Fibroblast of skin of scalp (primary cell): ENCODE measurements around the gene TCF3.
"Not testable (repeated sequence)": the region's sequence is repeated elsewhere in the genome, so short reads cannot be mapped to it uniquely, and the experiment has no call there.

Source experiments
- DNase-seq: peaks from one replicate; pipeline ENCODE4 v3.0.0-alpha.2; 2013

TCF3 gene

DNA sequence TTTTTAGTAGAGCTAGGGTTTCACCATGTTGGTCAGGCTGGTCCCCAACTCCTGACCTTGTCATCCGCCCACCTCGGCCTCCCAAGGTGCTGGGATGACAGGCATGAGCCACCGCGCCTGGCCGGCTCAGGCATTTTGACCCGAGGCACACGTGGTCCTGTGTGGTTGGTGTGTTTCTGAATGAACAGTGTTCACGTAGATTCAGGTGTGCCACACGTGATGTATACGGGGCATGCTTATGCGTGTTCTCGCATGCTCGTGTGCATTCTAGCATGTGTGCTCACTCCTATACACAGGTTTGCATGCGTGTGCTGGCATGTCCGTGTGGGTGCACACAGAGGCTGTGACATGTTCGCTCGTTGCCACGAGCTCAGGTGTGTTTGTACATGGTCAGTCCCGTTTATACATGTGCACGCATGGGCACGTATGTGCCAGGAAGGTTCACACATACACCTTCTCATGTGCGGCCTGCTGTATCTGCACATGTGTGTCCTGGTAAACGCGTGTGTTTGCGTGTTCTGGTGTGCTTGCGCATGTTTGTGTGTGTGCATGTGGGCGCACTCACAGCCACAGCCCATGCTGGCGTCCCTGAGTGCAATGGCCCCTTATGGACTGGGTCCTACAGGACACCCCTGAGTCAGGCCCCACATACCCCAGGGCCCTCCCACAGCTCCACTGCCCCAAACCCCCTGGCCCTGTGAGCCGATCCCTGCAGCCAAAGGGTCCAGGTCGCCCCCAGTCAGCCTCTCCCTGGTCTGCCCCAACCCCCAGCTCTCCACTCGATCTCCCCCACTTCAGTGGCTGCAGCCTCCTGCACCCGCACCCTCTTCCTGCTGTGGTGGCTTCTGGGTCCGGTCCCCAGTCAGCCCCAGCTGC, 20.6 kb upstream of the TCF3 start:
- no peak for DNase-seq

DNA sequence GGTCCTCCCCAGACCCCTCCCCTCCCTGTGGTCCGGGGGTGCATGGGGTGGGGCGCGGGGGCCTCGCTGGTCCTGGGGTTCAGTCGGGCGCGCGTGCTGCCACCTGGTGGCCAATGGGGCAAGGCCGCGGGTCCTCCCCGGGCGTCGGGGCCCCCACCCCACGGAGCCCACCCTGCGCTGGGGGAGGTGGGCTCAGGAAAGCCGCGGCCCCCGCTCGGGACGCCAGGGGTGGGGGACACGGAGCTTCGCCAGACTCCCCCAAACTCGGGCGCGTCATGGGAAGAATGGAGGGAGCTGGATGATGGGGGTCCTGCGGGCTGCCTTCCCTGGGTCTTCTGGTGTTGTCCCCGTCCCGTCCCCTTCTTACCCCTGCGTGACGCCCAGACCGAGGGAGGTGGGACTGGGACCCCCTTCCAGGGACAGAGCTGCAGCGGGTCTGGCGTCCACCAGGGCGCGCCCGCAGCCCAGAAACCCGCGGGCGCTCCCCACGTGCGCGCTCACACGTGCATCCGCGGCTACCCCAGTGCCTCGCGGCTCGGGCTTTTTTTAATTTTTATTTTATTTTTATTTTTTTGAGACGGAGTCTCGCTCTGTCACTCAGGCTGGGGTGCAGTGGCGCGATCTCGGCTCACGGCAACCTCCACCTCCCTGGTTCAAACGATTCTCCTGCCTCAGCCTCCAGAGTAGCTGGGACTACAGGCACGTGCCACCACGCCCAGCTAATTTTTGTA, 19.8 kb upstream of the TCF3 start:
- peak; percentile 44 for DNase-seq

DNA sequence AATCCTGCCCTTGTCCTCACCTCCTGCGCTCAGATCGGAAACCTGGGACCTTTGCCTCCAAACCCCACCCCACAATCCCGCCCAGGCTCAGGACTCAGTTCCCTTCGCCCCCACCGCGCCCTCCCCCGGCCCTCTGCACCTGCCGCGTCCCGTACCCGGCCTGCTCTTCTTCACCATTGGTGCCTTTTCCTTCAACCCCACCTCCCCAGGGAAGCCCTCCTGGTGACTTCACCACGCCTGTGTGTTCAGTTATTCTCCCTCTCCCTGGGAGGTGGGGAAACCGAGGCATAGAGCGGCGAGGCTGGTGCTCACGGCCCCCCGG, 19.3 kb upstream of the TCF3 start:
- no peak for DNase-seq

DNA sequence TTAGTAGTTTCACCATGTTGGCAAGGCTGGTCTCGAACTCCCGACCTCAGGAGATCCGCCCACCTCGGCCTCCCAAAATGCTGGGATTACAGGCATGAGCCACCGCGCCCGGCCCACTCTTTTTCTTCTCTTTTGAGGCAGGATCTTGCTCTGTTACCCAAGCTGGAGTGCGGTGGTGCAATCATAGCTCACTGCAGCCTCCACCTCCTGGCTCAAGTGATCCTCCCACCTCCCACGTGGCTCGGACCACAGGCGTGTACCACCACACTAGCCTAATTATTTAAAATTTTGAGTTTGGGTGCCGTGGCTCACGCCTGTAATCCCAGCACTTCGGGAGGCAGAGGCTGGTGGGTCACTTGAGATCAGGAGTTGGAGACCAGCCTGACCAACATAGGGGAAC, 18.3 kb upstream of the TCF3 start:
- DNase-seq, result not testable (repeated sequence)

DNA sequence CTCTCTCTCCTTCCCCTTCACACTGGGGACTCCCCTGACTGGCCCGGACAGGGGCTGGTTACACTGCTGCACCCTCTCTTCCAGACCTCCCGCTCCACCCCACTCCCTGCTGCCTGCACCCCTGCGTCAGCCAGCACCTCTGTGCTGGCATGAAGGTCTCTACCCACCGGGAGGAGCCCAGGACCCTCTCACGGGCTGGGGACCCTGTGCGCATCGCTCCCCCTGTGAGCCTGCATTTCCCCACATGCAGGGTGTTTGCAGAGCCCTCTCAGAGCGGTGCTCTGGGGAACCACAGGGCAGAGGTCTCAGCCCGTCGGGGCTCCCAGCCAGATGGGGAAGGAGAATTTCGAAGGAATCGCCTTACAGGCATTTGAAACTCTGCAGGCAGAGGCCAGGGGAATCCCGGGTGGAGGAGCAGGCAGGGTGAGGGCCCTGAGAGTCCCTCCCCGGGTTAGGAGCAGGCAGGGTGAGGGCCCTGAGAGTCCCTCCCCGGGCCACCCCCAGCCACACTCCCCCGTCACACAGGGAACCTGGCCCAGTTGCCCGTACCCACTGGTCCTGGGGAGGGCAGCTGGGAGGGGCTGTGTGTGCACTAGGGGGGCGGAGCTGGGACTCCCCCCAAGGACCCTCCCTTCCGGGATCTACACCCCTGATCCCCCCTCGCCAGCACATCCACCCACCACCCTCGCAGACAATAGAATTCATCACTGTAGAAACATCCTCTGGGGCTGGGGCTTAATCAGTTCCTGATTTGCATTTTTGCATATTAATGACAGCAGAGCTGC, 16.3 kb upstream of the TCF3 start:
- no peak for DNase-seq

DNA sequence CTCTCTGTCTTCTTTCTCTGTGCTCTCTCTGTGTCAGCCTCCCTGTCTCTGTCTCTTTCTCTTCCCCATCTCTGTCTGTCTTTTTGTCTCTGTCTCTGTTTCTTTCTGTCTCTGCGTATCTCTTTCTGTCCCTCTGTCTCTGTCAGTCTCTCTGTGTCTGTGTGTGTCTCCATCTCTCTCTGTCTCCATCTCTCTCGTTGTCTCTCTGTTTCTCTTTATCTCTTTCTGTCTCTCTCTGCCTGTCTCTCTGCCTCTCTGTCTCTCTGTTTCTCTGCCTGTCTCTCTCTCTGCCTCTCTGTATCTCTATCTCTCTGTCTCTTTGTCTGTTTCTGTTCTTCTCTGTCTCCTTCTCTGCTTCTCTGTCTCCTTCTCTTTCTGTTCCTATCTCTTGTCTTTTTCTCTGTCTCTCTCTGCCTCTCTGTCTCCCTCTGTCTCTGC, 15.7 kb upstream of the TCF3 start:
- no peak for DNase-seq

DNA sequence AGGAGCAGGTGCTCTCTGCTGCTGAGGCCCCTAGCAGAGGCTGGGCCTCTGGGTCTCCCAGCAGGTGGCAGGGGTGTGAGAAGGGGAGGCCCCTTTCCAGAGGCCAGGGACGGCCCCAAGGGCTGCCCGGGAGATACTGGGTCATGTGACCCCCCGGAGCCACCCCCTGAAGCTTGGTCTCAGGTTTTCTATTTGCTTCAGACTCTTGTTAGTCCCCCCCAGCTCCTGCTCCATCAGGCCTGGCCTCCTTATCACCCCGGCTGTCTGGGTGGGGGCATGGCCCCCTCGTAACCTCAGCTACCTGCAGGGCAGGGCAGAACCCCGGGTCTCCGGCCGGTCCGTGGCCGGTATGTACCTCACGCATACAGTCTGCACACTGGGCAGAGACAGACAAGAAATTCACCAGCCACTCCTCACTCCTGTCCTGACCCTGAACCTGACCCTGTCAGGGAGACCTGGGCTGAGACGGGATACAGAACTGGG, 13.2 kb upstream of the TCF3 start:
- no peak for DNase-seq

DNA sequence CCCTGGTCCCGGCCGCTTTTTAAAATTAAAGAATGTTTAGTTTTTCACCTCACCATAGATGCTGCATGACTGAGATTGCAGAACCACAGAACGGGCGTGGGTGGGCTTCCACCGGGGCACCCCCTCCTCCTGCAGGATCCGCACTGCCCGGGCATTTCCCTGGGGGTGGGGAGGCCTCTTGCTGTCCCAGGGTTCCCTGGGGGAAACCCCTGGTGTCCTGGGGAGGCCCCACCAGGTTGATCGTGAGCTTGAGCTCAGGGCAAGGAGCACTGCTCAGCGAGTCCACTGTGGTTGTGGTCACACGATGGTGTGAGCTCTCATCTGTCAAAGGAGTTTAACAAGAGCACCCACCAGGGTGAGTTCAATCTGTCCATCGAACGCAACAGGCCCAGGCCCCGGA, 11.4 kb upstream of the TCF3 start:
- no peak for DNase-seq

DNA sequence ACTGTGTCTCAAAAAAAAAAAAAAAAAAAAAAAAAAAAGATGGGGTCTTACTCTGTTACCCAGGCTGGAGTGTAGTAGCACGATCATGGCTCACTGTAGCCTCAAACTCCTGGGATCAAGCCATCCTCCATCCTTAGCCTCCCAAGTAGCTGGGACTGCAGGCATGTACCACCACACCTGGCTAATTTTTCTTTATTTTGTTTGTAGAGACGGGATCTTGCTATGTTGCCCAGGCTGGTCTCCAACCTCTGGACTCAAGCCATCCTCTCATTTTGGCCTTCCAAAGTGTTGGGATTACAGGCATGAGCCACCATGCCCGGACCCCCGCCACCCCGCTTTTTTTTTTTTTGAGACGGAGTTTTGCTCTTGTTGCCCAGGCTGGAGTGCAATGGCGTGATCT, 10.8 kb upstream of the TCF3 start:
- not testable (repeated sequence) for DNase-seq

DNA sequence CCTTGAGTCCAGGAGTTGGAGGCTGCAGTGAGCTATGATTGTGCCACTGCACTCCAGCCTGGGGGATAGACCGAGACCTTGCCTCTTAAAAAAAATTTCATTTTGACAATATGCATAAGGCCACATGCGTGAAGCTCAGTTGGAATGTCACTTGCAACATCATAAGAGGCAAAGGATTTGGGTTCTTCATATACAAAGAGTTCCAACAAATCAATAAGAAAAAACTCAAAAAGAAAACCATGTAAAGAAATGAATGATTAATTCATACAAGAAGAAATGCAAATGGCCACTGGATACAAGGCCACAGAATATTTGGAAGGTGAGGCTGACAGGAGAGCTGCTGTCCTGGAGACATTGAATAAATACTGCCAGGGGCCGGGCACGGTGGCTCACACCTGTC, 9.6 kb upstream of the TCF3 start:
- DNase-seq, result no peak

DNA sequence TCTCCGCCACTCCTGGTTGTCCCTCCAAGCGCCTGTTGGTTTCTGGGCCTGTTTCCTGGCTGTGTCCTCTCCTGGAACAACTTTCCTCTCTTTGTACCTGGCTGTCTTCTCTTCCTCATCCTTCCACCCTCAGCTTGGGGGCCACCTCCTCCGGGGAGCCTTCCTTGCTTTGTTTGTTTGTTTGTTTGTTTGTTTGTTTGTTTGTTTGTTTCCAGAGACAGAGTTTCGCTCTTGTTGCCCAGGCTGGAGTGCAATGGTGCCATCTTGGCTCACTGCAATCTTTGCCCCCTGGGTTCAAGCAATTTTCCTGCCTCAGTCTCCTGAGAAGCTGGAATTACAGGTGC, 6.6 kb upstream of the TCF3 start:
- DNase-seq, result no peak

DNA sequence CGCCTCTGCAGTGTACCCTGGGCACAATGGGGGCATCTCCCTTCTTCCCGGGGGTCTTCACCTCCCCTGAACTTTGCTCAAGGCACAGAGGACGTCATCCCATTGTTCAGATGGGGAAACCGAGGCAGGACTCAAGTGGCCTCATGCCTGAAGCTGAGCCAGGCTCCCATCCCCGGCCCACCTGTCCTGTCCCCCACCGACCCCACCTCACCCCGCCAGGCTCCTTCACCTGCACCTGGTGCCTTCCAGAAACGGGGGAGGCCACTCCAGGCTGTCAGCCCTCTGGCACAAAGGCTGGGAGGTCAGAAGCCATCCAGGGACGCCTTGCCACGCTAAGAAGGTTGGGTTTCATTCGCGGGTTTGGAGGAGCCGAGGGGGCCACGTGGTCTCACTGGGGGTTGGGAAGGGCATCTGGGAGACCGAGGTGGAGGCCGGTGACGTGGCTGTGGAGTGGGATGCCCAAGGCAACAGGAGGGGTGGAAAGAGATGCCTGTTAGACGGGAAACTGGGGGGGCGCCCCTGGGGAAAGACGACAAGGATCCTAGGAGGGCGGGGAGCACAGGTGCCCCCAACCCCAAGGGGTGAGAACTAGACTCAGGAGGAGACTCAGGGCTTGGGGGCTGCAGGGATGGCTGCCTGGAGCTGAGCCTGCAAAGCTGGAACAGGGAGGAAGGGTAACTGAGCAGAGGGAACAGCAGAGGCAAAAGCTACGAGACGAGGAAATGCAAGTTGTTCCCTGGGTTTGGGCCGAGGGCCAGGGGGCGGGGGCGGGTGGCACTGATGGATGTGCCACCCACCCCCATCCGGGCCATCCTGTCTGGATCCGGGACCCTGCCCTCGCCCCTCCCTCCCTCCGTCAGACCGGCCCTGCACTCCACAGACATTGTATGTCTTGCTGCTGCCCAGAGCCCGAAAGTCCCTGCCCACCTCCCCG, 6.0 kb upstream of the TCF3 start:
- DNase-seq, result no peak

DNA sequence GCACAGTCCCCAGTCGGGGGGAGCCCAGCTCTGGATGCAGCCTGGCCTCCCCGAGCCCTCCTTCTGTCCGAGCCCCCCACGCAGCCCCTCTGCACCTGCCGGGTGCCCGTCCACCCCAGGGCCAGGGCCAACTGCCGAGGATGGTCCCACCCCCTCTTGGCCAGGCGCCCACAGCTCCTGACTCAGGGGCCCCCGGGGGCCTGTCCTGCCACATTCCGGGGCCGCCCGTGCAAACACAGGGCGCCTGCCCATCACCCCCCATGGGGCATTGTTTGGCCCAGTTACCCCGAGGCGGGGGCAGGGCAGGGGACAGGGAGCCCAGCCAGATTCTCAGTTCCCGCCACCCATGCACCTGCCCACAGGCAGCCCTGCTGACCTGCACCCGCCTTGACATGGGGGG, 5.3 kb upstream of the TCF3 start:
- DNase-seq, result no peak

DNA sequence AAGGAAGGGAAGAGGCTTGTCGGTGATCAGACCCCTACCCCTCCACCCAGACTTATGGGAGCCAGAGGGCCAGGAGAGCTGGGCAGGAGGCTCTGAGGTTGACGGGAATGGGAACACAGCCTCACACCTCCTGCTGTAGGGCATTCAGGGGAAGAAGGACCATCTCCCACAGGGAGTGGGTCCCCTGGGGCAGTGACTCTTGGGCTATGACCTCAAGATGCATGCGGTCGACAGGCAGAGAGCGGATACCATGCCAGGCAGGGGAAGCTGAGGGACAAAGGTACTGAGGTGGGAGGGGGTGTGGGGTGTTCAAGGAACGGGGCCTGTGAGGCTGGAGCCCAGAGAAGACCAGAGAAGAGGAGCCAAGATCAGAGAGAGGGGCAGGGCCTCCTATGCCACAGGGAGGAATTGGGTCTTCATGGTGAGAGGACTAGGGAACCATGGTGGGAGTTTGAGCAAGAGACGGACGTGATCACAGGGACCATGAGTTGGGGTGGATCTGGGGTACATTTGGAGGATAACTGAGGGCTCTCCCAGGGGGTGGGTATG, 4.6 kb upstream of the TCF3 start:
- DNase-seq, result no peak

DNA sequence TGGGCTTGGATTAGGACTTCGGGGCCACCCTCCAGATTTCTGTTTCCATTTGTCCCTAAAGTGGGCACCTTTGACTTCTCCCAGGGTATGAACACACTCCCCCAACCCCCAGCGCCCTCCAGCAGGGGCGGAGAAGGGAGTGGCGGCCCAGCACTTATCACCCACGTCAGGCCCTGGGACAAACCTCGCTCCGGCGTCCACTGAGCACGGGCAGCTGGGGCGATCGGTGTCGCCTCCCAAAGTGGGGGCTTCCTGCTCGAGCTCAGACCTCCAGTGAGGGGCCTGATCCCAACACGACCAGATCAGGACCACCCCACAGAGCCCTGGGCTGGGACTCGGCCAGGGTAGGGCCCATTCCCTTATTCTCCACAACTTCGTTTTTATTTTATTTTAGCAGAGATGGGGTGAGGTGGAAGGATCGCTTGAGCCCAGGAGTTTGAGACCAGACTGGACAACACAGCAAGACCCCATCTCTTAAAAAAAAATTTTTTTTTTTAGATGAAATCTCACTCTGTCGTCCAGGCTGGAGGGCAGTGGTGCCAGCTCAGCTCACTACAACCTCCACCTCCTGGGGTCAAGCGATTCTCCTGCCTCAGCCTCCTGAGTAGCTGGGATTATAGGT, 3.7 kb upstream of the TCF3 start:
- no peak for DNase-seq

DNA sequence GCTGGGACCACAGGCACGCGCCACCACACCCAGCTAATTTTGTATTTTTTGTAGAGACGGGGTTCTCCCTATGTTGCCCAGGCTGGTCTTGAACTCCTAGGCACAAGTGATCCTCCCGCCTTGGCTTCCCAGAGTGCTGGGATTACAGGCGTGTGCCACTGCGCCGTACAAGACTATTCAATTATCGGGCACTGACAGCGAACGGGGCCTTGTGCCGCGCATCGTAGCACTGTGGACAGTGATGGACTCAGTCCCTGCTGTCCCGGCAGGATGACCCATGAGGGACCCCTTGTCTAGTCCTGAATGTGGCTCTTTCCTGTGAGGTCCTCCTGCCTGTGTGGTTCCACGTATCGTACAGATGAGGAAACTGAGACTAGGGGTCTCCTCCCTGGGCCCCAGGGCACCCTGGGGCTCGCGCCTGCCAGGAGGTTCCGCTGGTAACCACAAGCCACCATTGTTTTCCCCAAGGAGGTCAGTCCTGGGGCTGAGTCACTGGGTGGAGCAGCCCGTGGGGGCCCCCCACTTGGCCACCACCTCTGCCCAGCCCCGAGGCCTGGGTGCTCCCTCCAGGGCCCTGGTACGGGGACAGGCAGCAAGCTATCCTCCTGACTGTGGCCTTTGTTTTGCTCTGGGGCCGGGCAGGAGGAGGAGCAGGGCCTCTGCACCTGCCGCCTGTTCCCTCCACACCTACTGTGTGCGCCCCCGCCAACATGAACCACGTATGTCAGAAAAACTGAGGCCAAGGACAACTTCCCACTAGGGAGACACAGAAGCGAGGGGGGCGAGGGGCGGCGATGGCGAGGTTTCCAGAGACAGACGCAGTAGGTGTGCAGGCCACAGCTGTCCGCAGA, 2.9 kb upstream of the TCF3 start:
- DNase-seq, result no peak

DNA sequence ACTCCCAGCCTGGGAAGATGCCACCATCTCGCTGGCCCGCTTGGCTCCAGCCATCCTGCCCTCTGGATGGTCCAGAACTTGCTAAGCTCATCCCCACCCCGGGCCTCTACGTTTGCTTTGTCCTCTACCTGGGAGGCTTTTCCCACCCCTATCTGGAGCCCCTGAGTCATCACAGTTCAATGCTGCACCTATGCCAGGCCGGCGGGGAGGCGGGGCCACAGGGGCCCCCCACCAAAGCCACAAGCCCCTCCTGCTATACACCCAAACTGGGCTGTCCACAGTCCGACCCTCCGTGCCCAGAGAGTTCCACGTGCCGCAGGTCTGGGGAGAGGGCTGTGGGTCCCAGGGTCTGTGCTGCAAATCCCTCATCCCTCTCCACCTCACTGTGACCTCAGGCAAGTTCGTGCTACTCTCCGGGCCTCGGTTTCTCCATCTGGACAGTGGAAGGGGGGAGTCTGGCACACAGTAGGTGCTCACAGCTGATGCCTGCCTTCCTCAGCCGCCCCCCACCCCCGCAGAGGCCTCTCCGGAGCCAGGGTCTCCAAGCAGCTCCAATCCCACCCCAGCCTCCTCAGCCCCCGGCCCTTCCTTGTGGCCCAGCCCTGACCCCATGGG, 1.9 kb upstream of the TCF3 start:
- no peak for DNase-seq

DNA sequence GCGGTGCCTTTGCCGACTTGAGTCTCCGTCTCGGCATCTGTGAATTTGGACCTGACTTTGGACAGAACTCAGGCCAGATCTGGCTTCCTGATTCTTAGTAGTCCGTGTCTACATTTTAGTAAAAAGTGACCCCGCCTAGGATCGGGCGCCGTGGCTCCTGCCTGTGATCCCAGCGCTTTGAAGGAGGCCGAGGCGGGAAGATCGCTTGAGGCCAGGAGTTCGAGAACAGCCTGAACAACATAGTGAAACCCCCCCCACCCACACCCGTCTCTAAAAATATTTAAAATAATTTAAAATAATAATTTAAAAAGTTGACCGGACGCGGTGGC, 849 bp upstream of the TCF3 start:
- DNase-seq, result no peak

DNA sequence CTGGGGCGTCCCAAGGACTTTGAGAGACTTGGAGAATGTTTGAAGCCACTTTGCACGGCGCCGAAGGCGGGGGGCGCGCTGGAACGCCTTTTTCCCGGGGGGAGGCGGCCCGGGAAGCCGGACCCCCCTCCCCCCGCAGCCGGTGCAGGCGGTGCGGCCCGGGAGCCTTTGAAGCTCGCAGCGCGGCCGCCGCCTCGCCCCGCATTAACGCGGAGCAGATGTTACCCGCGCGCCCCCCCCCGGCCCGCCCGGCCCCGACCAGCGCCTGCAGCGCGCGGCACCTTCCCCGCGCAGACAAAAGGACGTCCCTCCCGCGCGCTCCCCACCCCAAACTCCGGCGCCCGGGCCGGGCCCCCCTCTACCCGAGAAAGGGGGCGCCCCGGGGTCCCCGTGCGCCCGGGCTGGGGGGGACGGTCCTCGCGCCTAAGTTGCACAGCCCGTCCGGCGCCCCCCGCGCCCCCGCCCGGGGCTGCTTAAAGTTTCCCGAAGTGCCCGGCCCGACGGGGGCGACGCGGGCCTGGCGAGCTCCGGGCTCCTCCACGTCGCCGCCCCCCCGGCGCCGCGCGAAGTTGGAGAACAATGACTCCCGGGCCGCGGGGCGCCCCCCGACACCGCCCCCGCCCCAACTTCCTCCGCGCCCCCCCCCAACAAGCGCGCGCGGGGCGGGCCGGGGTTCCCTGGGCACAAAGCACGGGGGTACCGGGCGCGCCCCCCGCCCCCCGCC, 685 bp downstream of the TCF3 start:
- DNase-seq, result peak; percentile 36
